ENCODE results near the gene GRB14. TPM values are rescaled to one million over a fixed set of nuclear protein-coding genes. Genes with fewer than 3 reads are reported as not detected.
A peak's percentile ranks its signal among the peaks of the same experiment; 100 is the strongest.

The GRB14 gene
- total RNA-seq, 1 experiment from 2014 or later = 6.3 TPM

DNA sequence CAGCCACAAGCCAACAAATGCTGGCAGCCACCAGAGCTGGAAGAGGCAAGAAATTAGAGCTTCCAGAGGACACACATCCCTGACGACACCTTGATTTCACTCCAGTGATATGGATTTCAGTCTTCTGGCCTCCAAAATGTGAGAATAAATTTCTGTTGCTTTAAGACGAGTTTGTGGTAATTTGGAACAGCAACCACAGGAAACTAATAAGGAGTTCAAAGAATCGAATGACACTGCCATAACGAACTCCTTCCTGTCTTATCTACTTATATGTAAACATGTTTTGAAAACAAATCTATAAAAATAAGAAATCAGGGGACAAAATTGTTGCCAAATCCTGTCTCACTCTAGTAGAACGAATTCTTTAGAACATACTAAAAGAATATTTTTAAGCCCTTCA is 75.8 kb downstream of the GRB14 start:
- Histone ChIP-seq H3K4me2 (ENCODE audit: low read length) (no peak overlapping the region), H3K9me3 (ENCODE audit: control insufficient read depth in 1 of 2, insufficient read depth in 1 of 2, low read depth in 1 of 2, low read length in 2 of 2) (no peaks in the 10 kb centered on the region), H3K79me2 (ENCODE audit: insufficient read depth, low read length) (no peaks in the 10 kb centered on the region), H4K20me1 (ENCODE audit: insufficient read depth) (no peaks in the 10 kb centered on the region), H2AFZ (ENCODE audit: low read depth, low read length, poor library complexity, severe bottlenecking) (no peak overlapping the region), H3K9ac (ENCODE audit: low read length) (no peak overlapping the region), H3K27me3 (ENCODE audit: insufficient read depth, low read length) (no peaks in the 10 kb centered on the region), H3K36me3 (ENCODE audit: control insufficient read depth in 1 of 2, insufficient read depth in 2 of 2, low read length in 2 of 2) (no peaks in the 10 kb centered on the region), H3K27ac (ENCODE audit: low read depth, low read length) (no peak overlapping the region), H3K4me1 (ENCODE audit: control insufficient read depth in 1 of 2, insufficient read depth in 2 of 2, low read length in 2 of 2) (peaks cover 4 to 10% of the 10 kb centered on the region in 2 experiments; a peak in 1 of 4 replicates), H3K9me2 (ENCODE audit: insufficient read depth) (no peaks in the 10 kb centered on the region), H3K4me3 (replicated peaks in 1 of 2; ENCODE audit: low read depth in 1 of 2, low read length in 2 of 2) (no peak overlapping the region)
- RAD21 ChIA-PET (ENCODE audit: low non-redundant PET in 1 of 2, low total read pairs in 2 of 2, uncharacterized antibody in 2 of 2, unreplicated experiment in 2 of 2) = no interaction called here
- no peak for ATAC-seq
- no peak for DNase-seq (ENCODE audit: low read depth, low spot score)
- POLR2A ChIA-PET = no interaction called here
- intact Hi-C loops (cut with micrococcal nuclease) = no loop called here
- CTCF ChIA-PET = no interaction called here
- TF ChIP-seq ZBTB33 (IDR thresholded peaks at IDR 0.05; ENCODE audit: extremely low read depth, insufficient replicate concordance, low read length) (no peak), ZNF274 (IDR thresholded peaks at IDR 0.05; ENCODE audit: low read depth, low read length) (no peak)
- no TSS peak for BruUV-seq (replicated peaks)

GRCh38 chr2:164542581-164543021 is 78.7 kb downstream of the GRB14 start:
- TF ChIP-seq EGR1 (IDR thresholded peaks at IDR 0.05; ENCODE audit: low read depth) = 0 out of 2 replicates have a peak, but pooled peaks have one; percentile 17
- TF ChIP-seq, protein P1, sequence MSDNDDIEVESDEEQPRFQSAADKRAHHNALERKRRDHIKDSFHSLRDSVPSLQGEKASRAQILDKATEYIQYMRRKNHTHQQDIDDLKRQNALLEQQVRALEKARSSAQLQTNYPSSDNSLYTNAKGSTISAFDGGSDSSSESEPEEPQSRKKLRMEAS (IDR thresholded peaks at IDR 0.05) = no peak
- Histone ChIP-seq H3K9me3 (ENCODE audit: control insufficient read depth in 1 of 2, insufficient read depth in 1 of 2, low read depth in 1 of 2, low read length in 2 of 2) (no peaks in the 10 kb centered on the region), H3K9ac (ENCODE audit: low read length) (no peak overlapping the region), H3K4me2 (ENCODE audit: low read length) (no peak overlapping the region), H3K36me3 (ENCODE audit: control insufficient read depth in 1 of 2, insufficient read depth in 2 of 2, low read length in 2 of 2) (no peaks in the 10 kb centered on the region), H2AFZ (ENCODE audit: low read depth, low read length, poor library complexity, severe bottlenecking) (no peak overlapping the region), H3K27me3 (ENCODE audit: insufficient read depth, low read length) (no peaks in the 10 kb centered on the region), H4K20me1 (ENCODE audit: insufficient read depth) (no peaks in the 10 kb centered on the region), H3K79me2 (ENCODE audit: insufficient read depth, low read length) (no peaks in the 10 kb centered on the region), H3K27ac (ENCODE audit: low read depth, low read length) (no peak overlapping the region), H3K4me1 (ENCODE audit: control insufficient read depth in 1 of 2, insufficient read depth in 2 of 2, low read length in 2 of 2) (peaks cover 4 to 10% of the 10 kb centered on the region in 2 experiments; a peak in 1 of 4 replicates), H3K9me2 (ENCODE audit: insufficient read depth) (no peaks in the 10 kb centered on the region), H3K4me3 (replicated peaks in 1 of 2; ENCODE audit: low read depth in 1 of 2, low read length in 2 of 2) (no peak overlapping the region)
- ATAC-seq (peak; percentile 65; the same call in 1 of the 2 replicates), DNase-seq (ENCODE audit: low read depth, low spot score) (no peak)
- POLR2A ChIA-PET = no interaction called here
- BruUV-seq (replicated peaks) = no TSS peak
- RAD21 ChIA-PET (ENCODE audit: low non-redundant PET in 1 of 2, low total read pairs in 2 of 2, uncharacterized antibody in 2 of 2, unreplicated experiment in 2 of 2) = no interaction called here
- CTCF ChIA-PET = no interaction called here
- intact Hi-C loops (cut with micrococcal nuclease) = no loop called here

All from HCT116 (cell line).